ENCODE data around the gene NOP53.
"Not testable (repeated sequence)": the region's sequence is repeated elsewhere in the genome, so short reads cannot be mapped to it uniquely, and the experiment has no call there.

Gene NOP53

GRCh38 chr19:47716270-47716937, 28.9 kb upstream of the NOP53 start:
- no peak overlapping the region for H3K9ac ChIP-seq (ENCODE audit: low read length)
- H3K27me3 ChIP-seq (replicated peaks; ENCODE audit: insufficient read depth, low read length) = peaks cover 73% of the 10 kb centered on the region
- H3K4me2 ChIP-seq (ENCODE audit: low read depth, low read length) = no peak overlapping the region
- H3K4me1 ChIP-seq (ENCODE audit: low read length) = no peaks in the 10 kb centered on the region
- no peak overlapping the region for H2AFZ ChIP-seq (ENCODE audit: low read length)
- H3K4me3 ChIP-seq (ENCODE audit: low read length) = no peak overlapping the region
- no peak overlapping the region for H3K27ac ChIP-seq (ENCODE audit: low read length)
- no peak for DNase-seq
- H4K20me1 ChIP-seq (ENCODE audit: insufficient read depth, low read length) = no peaks in the 10 kb centered on the region
- H3K9me3 ChIP-seq (replicated peaks; ENCODE audit: insufficient read depth, low read length) = no peaks in the 10 kb centered on the region
- H3K9me2 ChIP-seq (replicated peaks; ENCODE audit: insufficient read depth, low read length) = no peaks in the 10 kb centered on the region
- H3F3A ChIP-seq (ENCODE audit: insufficient read depth, low read length) = no peaks in the 10 kb centered on the region
- H3K79me2 ChIP-seq (ENCODE audit: low read length) = no peaks in the 10 kb centered on the region
- H3K36me3 ChIP-seq (replicated peaks; ENCODE audit: insufficient read depth, low read length) = no peaks in the 10 kb centered on the region
- TF ChIP-seq EZH2phosphoT487 (IDR thresholded peaks at IDR 0.05; ENCODE audit: low read length) (no peak), EZH2 (optimal IDR thresholded peaks at IDR 0.05; ENCODE audit: low read depth, low read length) (no peak)
- TF ChIP-seq, protein P1, sequence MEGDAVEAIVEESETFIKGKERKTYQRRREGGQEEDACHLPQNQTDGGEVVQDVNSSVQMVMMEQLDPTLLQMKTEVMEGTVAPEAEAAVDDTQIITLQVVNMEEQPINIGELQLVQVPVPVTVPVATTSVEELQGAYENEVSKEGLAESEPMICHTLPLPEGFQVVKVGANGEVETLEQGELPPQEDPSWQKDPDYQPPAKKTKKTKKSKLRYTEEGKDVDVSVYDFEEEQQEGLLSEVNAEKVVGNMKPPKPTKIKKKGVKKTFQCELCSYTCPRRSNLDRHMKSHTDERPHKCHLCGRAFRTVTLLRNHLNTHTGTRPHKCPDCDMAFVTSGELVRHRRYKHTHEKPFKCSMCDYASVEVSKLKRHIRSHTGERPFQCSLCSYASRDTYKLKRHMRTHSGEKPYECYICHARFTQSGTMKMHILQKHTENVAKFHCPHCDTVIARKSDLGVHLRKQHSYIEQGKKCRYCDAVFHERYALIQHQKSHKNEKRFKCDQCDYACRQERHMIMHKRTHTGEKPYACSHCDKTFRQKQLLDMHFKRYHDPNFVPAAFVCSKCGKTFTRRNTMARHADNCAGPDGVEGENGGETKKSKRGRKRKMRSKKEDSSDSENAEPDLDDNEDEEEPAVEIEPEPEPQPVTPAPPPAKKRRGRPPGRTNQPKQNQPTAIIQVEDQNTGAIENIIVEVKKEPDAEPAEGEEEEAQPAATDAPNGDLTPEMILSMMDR (IDR thresholded peaks at IDR 0.05; ENCODE audit: low read length) = no peak

DNA sequence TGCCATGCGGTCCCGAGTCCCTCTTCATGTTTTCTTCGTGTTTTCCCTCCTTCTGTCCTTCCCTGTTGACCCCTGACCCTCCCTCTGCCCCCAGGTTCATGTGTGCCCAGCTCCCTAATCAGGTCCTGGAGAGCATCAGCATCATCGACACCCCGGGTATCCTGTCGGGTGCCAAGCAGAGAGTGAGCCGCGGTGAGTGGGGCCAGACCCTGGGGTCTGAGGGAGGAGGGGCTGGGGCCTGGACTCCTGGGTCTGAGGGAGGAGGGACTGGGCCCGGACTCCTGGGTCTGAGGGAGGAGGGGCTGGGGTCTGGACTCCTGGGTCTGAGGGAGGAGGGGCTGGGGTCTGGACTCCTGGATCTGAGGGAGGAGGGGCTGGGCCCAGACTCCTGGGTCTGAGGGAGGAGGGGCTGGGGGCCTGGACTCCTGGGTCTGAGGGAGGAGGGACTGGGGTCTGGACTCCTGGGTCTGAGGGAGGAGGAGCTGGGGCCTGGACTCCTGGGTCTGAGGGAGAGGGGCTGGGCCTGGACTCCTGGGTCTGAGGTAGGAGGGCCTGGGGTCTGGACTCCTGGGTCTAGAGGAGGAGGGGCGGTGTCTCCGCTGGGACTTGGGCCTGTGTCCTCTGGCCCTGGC, 26.8 kb upstream of the NOP53 start:
- not testable (repeated sequence) for H3K36me3 ChIP-seq (replicated peaks; ENCODE audit: insufficient read depth, low read length); H3K79me2 ChIP-seq (ENCODE audit: low read length); H3F3A ChIP-seq (ENCODE audit: insufficient read depth, low read length); H3K4me3 ChIP-seq (ENCODE audit: low read length); DNase-seq; H4K20me1 ChIP-seq (ENCODE audit: insufficient read depth, low read length); H3K9me3 ChIP-seq (replicated peaks; ENCODE audit: insufficient read depth, low read length); H3K9ac ChIP-seq (ENCODE audit: low read length); H3K27ac ChIP-seq (ENCODE audit: low read length); H3K4me1 ChIP-seq (ENCODE audit: low read length); H3K4me2 ChIP-seq (ENCODE audit: low read depth, low read length); H3K9me2 ChIP-seq (replicated peaks; ENCODE audit: insufficient read depth, low read length); H2AFZ ChIP-seq (ENCODE audit: low read length)
- peaks cover 69% of the 10 kb centered on the region for H3K27me3 ChIP-seq (replicated peaks; ENCODE audit: insufficient read depth, low read length)

- H3K27me3 ChIP-seq (replicated peaks; ENCODE audit: insufficient read depth, low read length) = peaks cover 69% of the 10 kb centered on the region
- no peak overlapping the region for H3K4me3 ChIP-seq (ENCODE audit: low read length)
- no peak for DNase-seq
- no peaks in the 10 kb centered on the region for H3K9me3 ChIP-seq (replicated peaks; ENCODE audit: insufficient read depth, low read length)
- H3K9me2 ChIP-seq (replicated peaks; ENCODE audit: insufficient read depth, low read length) = no peaks in the 10 kb centered on the region
- H3K36me3 ChIP-seq (replicated peaks; ENCODE audit: insufficient read depth, low read length) = no peaks in the 10 kb centered on the region
- no peaks in the 10 kb centered on the region for H3K79me2 ChIP-seq (ENCODE audit: low read length)
- H4K20me1 ChIP-seq (ENCODE audit: insufficient read depth, low read length) = no peaks in the 10 kb centered on the region
- no peak overlapping the region for H3K27ac ChIP-seq (ENCODE audit: low read length)
- no peaks in the 10 kb centered on the region for H3F3A ChIP-seq (ENCODE audit: insufficient read depth, low read length)
- no peak overlapping the region for H3K4me2 ChIP-seq (ENCODE audit: low read depth, low read length)
- no peak overlapping the region for H3K9ac ChIP-seq (ENCODE audit: low read length)
- H2AFZ ChIP-seq (ENCODE audit: low read length) = no peak overlapping the region
- no peaks in the 10 kb centered on the region for H3K4me1 ChIP-seq (ENCODE audit: low read length)
- TF ChIP-seq, protein P1 (IDR thresholded peaks at IDR 0.05; ENCODE audit: low read length) = no peak
- TF ChIP-seq EZH2phosphoT487 (IDR thresholded peaks at IDR 0.05; ENCODE audit: low read length) (no peak), EZH2 (optimal IDR thresholded peaks at IDR 0.05; ENCODE audit: low read depth, low read length) (no peak)
These were observed 26.1 kb upstream of the NOP53 start for GRCh38 chr19:47719047-47719859.
